Panc1 (cell line): ENCODE results near the gene INPP5E.

ENCODE experiments used
- POLR2AphosphoS5 ChIP-seq: IDR thresholded peaks from 2 replicates; pipeline ENCODE4 v1.6.1; 2012; ENCODE audit warnings: mild to moderate bottlenecking, low read depth, low read length, moderate library complexity
- TF ChIP-seq, protein P1 (sequence below): fragments of 450-650 bp; IDR thresholded peaks from 2 replicates; pipeline ENCODE4 v1.5.1; 2017; ENCODE audit warnings: mild to moderate bottlenecking

DNA sequence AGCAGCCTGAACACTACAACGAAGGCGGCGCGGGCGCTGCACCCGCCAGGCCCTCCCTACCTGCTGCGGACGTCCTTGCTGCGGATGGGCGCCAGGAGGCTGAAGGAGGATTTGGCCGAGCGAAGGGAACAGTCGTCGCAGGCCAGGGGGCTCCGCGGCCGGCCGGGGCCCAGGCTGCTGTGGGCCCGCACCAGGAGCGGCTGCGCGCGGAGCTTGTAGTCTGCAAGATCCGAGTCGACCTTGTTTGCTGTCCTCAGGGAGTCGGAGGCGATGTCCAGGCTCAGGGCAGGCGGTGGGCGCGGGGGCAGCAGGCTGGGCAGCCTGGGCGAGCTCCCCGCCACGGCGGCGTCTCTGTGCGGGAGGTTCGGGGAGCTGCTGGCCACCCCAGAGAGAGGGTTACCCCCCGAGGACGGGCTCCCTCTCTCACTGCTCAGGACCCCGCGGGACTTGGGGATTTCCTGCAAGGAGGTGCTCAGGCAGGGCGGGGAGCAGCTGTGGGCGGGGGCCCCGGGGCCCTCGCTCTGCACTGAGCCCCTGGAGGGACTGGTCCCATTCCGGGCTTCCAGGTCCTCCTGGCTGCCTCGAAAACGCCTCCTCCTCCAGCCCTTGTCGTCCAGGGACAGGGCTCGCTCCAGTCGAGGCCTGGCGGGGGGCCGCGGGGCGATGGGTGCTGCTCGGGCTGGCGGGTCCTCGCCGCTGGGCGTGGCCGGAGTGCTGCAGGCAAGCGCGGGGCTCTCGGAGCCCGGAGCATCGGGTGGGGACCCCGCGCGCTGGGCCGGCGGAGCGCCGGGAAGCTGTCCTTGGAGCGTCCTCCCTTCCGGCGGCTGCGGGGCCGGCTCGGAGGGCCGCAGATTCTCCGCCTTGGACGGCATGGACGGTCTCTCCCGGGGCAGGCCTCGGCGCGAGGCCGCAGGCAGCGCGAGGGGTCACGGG lies 831 bp downstream of the INPP5E start:
- TF ChIP-seq, protein P1, sequence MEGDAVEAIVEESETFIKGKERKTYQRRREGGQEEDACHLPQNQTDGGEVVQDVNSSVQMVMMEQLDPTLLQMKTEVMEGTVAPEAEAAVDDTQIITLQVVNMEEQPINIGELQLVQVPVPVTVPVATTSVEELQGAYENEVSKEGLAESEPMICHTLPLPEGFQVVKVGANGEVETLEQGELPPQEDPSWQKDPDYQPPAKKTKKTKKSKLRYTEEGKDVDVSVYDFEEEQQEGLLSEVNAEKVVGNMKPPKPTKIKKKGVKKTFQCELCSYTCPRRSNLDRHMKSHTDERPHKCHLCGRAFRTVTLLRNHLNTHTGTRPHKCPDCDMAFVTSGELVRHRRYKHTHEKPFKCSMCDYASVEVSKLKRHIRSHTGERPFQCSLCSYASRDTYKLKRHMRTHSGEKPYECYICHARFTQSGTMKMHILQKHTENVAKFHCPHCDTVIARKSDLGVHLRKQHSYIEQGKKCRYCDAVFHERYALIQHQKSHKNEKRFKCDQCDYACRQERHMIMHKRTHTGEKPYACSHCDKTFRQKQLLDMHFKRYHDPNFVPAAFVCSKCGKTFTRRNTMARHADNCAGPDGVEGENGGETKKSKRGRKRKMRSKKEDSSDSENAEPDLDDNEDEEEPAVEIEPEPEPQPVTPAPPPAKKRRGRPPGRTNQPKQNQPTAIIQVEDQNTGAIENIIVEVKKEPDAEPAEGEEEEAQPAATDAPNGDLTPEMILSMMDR, result no peak
- TF ChIP-seq POLR2AphosphoS5, result no peak
